ENCODE results near the gene UGGT2.
"Not testable (repeated sequence)": the region's sequence is repeated elsewhere in the genome, so short reads cannot be mapped to it uniquely, and the experiment has no call there.

UGGT2 gene

DNA sequence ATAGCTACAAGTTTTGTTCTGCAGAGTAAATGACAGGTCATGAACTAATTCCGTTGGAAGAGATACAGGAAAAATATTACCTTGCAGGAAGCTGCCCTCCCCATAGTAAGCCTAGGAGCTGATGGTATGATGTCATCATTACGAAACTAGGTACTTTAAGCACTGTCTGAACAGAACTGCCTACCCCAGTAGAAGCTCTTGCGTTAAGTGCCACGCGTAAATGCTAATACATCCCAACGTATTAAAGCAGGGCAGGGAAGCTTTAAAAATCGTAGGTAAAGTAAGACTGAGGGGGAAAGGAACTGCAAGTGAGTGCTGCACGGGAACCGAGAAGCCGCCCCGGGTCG lies 572 bp downstream of the UGGT2 start:
- DNase-seq (ENCODE audit: low read depth, low spot score) = peak; percentile 27
- H3K27ac ChIP-seq = peak overlapping the region; percentile 75

DNA sequence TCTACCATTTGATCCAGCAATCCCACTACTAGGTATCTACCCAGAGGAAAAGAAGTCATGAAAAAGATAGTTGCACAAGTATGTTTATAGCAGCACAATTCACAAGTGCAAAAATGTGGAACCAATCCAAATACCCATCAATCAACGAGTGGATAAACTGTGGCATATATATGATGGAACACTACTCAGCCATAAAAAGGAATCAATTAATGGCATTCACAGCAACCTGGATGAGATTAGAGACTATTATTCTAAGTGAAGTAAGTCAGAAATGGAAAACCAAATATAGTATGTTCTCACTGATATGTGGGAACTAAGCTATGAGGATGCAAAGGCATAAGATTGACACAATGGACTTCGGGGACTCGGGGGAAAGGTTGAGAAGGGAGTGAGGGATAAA lies 1.3 kb downstream of the UGGT2 start:
- not testable (repeated sequence) for DNase-seq (ENCODE audit: low read depth, low spot score); H3K27ac ChIP-seq

DNA sequence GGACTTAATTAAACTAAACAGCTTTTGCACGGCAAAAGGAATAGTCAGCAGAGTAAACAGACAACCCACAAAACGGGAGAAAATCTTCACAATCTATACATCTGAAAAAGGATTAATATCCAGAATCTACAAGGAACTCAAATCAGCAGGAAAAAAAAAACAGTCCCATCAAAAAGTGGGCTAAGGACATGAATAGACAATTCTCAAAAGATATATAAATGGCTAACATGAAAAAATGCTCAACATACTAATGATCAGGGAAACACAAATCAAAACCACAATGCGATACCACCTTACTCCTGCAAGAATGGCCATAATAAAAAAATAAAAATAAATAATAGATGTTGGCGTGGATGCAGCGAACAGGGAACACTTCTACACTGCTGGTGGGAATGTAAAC lies 1.7 kb downstream of the UGGT2 start:
- not testable (repeated sequence) for DNase-seq (ENCODE audit: low read depth, low spot score); H3K27ac ChIP-seq

DNA sequence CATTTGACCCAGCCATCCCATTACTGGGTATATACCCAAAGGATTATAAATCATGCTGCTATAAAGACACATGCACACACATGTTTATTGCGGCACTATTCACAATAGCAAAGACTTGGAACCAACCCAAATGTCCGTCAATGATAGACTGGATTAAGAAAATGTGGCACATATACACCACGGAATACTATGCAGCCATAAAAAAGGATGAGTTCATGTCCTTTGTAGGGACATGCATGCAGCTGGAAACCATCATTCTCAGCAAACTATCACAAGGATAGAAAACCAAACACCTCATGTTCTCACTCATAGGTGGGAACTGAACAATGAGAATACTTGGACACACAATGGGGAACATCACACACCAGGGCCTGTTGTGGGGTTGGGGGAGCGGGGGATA lies 2.2 kb downstream of the UGGT2 start:
- not testable (repeated sequence) for H3K27ac ChIP-seq; DNase-seq (ENCODE audit: low read depth, low spot score)

DNA sequence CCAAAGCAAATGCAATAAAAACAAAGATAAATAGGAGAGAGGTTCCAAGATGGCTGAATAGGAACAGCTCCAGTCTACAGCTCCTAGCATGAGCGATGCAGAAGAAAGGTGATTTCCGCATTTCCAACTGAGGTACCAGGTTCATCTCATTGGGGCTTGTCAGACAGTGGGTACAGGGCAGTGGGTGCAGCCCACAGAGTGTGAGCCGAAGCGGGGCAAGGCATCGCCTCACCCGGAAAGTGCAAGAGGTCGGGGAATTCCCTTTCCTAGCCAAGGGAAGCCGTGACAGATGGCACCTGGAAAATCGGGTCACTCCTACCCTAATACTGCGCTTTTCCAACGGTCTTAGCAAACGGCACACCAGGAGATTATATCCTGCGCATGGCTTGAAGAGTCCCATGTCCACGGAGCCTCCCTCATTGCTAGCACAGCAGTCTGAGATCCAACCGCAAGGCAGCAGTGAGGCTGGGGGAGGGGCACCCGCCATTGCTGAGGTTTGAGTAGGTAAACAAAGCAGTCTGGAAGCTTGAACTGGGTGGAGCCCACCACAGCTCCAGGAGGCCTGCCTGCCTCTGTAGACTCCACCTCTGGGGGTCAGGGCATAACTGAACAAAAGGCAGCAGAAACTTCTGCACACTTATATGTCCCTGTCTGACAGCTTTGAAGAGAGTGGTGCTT lies 6.6 kb downstream of the UGGT2 start:
- not testable (repeated sequence) for H3K27ac ChIP-seq; DNase-seq (ENCODE audit: low read depth, low spot score)

DNA sequence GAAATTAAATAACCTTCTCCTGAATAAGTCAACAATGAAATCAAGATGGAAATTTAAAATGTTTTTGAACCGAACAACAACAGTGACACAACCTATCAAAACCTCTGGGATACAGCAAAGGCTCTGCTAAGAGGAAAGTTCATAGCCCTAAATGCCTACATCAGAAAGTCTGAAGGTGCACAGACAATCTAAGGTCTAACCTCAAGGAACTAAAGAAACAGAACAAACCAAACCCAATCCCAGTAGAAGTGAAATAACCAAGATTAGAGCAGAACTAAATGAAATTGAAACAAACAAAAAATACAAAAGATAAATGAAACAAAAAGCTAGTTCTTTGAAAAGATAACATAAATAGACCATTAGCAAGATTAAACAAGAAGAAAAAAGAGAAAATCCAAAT lies 9.0 kb downstream of the UGGT2 start:
- no peak overlapping the region for H3K27ac ChIP-seq
- no peak for DNase-seq (ENCODE audit: low read depth, low spot score)

DNA sequence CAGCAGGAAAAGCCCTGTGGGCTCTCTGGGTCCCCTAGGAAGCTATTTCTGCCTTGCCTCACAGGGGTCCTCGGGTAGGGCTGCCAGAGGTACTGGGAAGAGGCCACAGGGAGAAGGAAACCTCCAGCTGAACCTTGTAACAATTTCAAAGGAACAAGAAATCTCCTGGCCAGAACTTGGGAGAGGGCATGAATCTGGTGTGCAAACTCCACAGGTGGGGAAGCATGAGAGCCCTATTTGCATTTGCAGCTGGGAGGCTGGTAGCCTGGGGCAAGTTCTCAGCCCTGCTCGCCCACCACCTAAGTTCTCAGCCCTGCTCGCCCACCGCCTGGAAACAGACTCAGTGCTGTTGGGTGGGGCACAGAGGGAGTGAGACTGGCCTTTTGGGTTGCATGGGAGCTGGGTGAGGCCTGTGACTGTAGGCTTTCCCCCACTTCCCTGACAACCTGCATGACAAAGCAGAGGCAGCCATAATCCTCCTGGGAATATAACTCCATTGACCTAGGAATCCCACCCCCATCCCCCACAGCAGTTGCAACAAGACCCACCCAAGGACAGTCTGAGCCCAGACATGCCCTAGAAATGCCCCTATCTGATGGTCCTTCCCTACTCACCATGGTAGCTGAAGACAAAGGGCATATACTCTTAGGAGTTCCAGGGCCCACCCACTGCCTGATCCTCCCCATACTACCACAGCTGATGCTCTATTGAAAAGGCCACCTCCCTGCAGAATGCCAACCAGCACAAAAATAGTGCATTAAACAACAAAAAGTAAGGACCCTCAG lies 11.7 kb downstream of the UGGT2 start:
- H3K27ac ChIP-seq = no peak overlapping the region
- DNase-seq (ENCODE audit: low read depth, low spot score) = no peak

DNA sequence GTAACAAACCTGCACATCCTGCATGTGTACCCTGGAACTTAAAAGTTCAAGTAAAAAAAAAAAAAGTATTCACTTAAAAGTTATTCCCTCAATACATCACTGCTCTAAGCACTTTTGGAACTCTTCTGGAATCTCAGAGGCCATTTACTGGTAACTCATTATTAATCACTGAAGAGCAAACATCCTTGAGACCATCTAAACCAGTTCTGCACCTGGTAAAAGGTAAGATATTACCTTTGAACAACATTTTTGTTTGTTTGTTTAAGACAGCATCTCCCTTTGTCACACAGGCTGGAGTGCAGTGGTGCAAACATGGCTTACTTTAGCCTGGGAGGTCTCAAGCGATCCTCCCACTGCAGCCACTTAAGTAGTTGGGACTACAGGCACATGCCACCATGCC lies 16.7 kb downstream of the UGGT2 start:
- H3K27ac ChIP-seq = no peak overlapping the region
- no peak for DNase-seq (ENCODE audit: low read depth, low spot score)

DNA sequence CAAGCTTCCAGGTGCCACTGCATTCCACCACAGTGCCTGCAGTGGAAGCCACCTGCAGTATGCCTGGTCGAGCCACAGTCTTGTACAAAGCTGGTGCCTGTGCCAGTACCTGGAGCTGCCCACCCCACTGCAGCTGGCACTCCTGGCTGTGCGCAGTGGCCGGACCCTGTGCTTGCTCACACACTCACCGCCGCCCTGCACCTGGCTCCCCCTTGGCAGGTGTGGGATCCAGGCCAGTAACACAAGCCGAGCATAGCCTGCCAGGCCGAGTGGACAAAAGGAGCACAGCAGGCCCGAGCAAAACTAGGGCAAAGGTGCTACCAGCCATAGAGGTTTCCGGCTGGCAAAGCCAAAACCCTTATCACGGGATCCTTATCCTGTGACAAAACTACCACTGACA lies 18.5 kb downstream of the UGGT2 start:
- H3K27ac ChIP-seq = no peak overlapping the region
- no peak for DNase-seq (ENCODE audit: low read depth, low spot score)

DNA sequence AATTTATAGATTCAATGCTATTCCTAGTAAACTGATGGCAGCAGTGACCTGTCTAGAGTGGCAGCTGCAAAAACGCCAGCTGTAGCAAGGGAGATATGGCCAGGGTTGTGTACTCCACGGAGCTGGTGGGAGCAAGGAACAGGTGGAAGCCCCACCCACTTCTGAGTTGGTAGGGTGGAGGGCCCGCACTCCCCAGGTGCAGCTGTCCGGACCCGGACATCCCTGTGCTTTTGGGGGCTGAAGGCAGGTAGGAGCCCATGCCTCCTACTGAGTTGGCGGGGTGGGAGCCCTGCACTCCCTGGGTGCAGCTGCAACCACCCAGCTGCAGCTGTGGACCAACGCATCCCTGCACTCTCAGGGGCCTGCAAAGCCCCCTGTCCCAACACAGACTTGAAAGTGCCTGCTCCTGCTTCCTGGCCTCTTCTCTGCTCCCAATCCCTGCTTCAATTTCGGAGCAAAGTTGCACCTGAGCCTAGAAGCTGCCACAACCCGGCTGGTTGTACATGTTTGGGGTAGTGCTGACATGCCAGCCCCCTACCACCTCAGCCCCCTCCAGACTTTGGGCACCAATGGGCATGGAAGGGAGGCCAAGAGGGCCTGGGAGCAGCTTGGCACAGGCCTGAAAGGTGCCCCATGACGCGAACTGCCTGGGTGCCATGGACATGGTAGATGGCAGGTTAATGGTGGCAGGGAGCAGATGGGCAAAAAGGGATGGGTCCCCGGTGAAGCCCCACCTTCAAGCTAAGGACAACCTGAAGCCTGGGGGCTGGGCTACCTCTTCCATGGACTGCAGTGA lies 19.8 kb downstream of the UGGT2 start:
- no peak for DNase-seq (ENCODE audit: low read depth, low spot score)
- H3K27ac ChIP-seq = no peak overlapping the region

DNA sequence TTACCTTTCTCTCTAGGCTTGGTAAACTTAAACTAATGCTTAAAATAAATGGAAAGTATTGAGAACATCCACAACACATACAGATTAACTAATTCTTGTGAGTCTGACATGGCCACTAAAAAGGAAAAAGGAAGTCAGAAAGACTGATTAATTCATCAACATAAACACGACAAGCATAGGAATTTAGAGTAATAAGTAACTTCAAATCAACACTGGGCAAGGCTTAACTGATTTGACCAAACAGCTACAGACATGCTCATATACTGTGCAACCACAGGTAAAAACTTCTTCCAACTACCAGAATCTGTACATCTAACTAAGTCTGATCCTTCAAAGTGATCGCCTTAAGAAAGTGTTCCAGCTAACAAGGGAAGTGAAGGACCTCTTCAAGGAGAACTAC lies 20.5 kb downstream of the UGGT2 start:
- no peak for DNase-seq (ENCODE audit: low read depth, low spot score)
- H3K27ac ChIP-seq = no peak overlapping the region

DNA sequence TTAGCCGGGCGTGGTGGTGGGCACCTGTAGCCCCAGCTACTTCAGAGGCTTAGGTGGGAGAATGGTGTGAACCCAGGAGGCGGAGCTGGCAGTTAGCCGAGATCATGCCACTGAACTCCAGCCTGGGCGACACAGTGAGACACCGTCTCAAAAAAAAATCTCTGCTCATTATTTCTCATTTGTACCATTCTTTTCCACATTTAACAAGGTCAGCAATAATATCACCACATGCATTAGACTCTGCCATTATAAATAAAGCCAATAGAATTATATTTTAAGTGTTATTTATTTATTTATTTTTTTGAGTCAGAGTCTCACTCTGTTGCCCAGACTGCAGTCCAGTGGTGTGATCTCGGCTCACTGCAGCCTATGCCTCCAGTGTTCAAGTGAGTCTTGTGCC lies 24.2 kb downstream of the UGGT2 start:
- H3K27ac ChIP-seq = no peak overlapping the region
- no peak for DNase-seq (ENCODE audit: low read depth, low spot score)

DNA sequence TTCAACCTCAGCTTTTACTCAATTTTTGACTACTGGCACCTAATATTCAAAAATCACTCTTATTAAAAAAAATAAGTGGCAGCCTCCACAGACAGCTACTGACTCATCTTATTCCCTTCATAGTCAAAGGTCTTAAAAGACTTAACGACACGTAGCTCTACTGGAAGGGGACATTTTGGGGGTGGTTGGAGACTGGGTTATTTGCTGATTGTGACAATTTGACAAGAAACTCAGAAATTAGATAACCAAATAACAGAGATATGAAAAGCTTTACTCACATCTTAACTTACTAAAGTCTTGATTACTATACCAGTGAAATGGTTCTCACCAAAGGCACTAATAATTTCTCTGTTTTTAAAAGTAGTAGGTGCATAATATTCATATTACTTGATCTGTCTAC lies 25.7 kb downstream of the UGGT2 start:
- H3K27ac ChIP-seq = no peak overlapping the region
- DNase-seq (ENCODE audit: low read depth, low spot score) = no peak

DNA sequence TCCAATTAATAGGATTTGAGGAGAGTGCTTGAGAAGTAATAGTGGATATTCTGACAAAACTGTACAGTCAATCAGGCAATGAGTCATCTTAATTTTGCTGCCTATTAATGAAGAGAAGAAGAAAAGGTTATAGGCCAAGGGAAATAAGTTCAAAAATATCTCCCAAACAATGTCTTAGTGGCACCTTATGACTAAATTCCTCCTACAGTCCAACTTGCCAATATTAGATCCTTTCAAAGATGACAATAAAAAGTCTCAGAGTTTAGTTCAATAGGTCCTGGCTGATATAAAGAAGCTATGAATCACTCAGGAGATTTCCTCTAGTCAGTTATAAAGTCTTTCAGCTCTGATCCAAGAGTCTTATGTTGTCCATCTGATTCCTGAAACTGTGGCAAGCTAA lies 27.9 kb downstream of the UGGT2 start:
- H3K27ac ChIP-seq = no peak overlapping the region

DNA sequence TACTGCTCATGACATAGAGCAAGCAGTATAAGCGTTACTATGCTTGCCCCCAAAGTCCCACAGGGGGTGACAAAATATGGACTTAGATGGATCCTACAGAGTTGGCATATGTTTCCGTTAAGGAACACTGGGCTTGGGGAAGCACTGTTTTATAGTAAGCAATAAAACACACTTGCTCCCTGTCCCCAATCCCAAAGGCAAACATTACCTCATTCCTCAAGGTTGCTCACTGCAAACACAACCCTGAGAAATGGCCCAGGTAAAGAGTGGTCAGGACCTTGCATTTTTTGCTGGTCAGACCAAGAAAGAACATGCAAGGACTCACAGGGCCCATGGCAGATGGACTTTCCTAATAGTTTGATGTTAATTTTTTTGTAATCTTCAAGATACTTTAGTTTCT lies 32.3 kb downstream of the UGGT2 start:
- H3K27ac ChIP-seq = no peak overlapping the region
- no peak for DNase-seq (ENCODE audit: low read depth, low spot score)

More for the DNA sequence above, 27.9 kb downstream of the UGGT2 start:
- DNase-seq (ENCODE audit: low read depth, low spot score) = no peak

DNA sequence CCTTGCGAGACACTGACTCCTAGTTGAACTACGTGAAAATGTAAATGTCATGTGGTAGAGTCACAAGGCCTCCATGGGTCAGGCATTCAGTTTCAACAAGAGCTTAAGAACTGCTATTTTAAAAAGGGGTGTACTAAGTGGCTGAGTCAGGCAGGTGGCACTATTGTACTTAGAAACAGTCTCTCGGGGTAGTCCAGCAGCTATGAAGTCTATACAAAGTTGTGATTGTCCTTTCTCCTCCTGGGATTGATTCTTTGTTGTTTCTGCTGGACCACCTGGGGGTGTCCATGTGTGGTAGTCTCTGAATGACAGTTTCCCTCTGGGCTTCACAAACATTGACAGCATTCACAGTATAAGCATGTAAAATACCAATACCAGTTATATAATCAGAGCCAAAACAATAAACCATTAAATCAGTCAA lies 33.0 kb downstream of the UGGT2 start:
- peak; percentile 29 for DNase-seq (ENCODE audit: low read depth, low spot score)
- no peak overlapping the region for H3K27ac ChIP-seq

DNA sequence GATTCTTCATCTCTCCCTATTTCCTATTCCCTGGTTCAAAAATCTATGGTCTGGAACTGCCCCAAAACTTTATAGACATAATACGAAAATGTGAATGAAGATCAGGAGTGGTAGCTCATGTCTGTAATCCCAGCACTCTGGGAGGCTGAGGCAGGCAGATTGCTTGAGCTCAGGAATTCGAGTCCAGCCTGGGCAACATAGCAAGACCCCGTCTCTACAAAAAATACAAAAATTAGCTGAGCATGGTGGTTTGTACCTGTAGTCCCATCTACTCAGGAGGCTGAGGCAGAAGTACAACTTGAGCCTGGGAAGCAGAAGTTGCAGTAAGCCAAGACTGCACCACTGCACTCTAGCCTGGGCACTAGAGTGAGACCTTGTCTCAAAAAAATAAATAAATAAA lies 35.1 kb downstream of the UGGT2 start:
- no peak overlapping the region for H3K27ac ChIP-seq
- DNase-seq (ENCODE audit: low read depth, low spot score) = no peak

DNA sequence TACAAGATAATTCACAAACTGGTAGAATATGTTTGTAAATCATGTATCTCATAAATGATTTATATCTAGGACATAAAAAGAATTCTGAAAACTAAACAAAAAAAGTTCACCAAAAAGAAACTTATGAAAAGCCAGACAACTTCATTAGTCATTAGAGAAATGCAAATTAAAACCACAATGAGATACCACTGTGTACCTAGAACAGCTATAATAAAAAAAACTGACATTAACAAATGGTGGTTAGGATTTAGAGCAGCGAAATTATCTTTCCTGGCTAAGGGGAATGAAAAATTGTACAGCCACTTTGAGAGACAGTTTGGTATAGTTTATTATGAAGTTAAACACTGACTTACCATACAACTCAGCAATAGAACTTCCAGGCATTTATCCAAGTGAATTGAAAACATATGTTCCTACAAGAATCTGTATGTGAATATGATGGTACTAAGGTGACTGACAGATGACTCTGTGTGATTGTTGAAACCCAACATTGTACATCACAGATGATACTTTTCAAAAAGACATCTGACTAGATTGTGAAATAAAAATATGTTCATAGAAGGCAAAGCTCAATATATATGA lies 41.8 kb downstream of the UGGT2 start:
- H3K27ac ChIP-seq = no peak overlapping the region
- DNase-seq (ENCODE audit: low read depth, low spot score) = no peak

DNA sequence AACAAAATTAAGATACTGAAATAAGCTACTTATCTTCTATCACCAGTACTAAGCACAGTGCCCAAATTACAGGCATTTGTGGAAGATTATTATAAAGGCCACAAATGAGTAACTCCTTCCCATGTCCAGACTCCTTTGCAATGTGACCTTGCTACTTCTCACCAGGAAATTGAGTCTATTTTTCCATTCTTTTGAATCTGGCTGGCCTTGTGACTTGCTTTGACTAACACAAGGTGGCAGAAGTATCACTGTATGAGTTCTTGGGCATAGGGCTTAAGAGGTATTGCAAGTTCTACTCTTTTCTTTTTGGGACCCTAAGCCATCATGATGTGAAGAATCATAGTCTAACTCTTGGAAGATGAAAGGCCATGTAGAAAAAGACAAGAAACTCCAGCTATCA lies 49.9 kb downstream of the UGGT2 start:
- no peak overlapping the region for H3K27ac ChIP-seq
- no peak for DNase-seq (ENCODE audit: low read depth, low spot score)

DNA sequence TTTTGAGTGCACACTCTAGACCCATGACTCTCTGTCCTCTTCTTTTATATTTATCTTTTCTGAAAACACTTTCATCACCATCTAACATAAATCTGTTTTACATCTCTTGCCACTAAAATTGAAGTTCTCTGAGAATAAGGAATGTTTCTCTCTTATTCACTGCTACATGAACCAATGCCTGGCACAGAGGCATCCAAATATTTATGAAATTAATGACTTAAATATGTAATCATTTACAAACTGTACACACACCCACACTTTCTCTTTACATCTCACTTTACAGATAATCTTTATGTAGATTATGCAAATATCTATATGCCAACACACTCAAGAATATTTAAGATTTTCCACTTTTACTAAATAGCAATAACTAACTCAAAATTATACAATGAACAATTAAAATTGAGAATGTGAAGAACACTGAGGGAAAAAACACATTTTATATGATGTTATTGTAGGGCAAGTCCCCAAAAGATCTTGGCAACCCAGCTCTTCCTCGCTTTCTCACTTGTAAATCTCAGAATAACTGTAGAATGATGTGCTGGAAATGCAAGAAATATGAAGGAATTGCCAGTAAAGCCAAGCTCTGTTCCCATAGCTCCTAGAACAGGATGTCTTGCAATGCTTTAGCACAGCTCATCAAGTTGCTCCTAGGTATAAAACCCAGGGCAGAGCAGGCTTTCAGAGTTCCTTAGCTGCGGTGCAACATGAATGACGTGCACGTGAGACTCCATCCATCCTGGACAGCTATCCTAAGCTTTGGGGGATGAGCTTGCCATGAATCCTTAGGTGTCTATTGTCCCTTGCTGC lies 50.7 kb downstream of the UGGT2 start:
- no peak for DNase-seq (ENCODE audit: low read depth, low spot score)
- no peak overlapping the region for H3K27ac ChIP-seq
